Activated naive CD4-positive, alpha-beta T cell treated with anti-CD3 and anti-CD28 coated beads for 36 hours (primary cell): ENCODE results near the gene CNR2. TPM values are rescaled to one million over a fixed set of nuclear protein-coding genes. Genes with fewer than 3 reads are reported as not detected.

ENCODE experiments used
- CTCF ChIA-PET: fragments of 350-600 bp; sonication (Branson Sonifier 250); formaldehyde crosslinking; loops from one replicate; lab custom pipeline; 2021; ENCODE audit warnings: antibody characterized with exemption; lab: Charles Lee
- DNase-seq: peaks from one replicate; pipeline ENCODE4 v3.0.0-alpha.2; 2020
- H3K27ac Mint-ChIP-seq: one replicate; pipeline ENCODE4 v1.8.0; 2021; ENCODE audit warnings: mild to moderate bottlenecking, mixed read lengths
- H3K27me3 Mint-ChIP-seq: one replicate; pipeline ENCODE4 v1.8.0; 2021; ENCODE audit warnings: low read depth, mixed read lengths
- H3K36me3 Mint-ChIP-seq: one replicate; pipeline ENCODE4 v1.8.0; 2021; ENCODE audit warnings: low read depth, mixed read lengths
- H3K4me1 Mint-ChIP-seq: one replicate; pipeline ENCODE4 v1.8.0; 2021; ENCODE audit warnings: low read depth, mixed read lengths
- H3K4me3 Mint-ChIP-seq: one replicate; pipeline ENCODE4 v1.8.0; 2021; ENCODE audit warnings: mild to moderate bottlenecking, moderate library complexity, mixed read lengths
- H3K9me3 Mint-ChIP-seq: one replicate; pipeline ENCODE4 v1.8.0; 2021; ENCODE audit warnings: mixed read lengths
- intact Hi-C: fragments of 100-400 bp; cut with micrococcal nuclease; formaldehyde crosslinking; loops from one replicate; pipeline ENCODE4 v1.15.1; 2023
- total RNA-seq, 2 experiments: library from RNA; stranded (reverse); gene quantifications; one replicate each; pipeline ENCODE4 v1.2.3, GENCODE V29; 2021

Gene CNR2
- total RNA-seq, 2 experiments from 2014 or later: not detected

GRCh38 chr1:23899070-23899469, 14.1 kb downstream of the CNR2 start:
- H3K27ac Mint-ChIP-seq: no peak overlapping the region
- no peaks in the 10 kb centered on the region for H3K27me3 Mint-ChIP-seq
- H3K9me3 Mint-ChIP-seq: no peaks in the 10 kb centered on the region
- no peak for DNase-seq
- CTCF ChIA-PET: no interaction called here
- peaks cover 17% of the 10 kb centered on the region for H3K4me1 Mint-ChIP-seq
- intact Hi-C loops: no loop called here
- no peak overlapping the region for H3K4me3 Mint-ChIP-seq
- H3K36me3 Mint-ChIP-seq: no peaks in the 10 kb centered on the region

- no peak overlapping the region for H3K4me3 Mint-ChIP-seq
- H3K27me3 Mint-ChIP-seq: no peaks in the 10 kb centered on the region
- CTCF ChIA-PET: interaction anchor here (0.6 kb wide), 2 partner anchors 171 to 813 kb away, joined by 4 to 5 read pairs; no protein-coding TSS in a partner anchor
- no peak for DNase-seq
- H3K4me1 Mint-ChIP-seq: peaks cover 14% of the 10 kb centered on the region
- H3K9me3 Mint-ChIP-seq: no peaks in the 10 kb centered on the region
- intact Hi-C loops: no loop called here
- H3K36me3 Mint-ChIP-seq: no peaks in the 10 kb centered on the region
- no peak overlapping the region for H3K27ac Mint-ChIP-seq
These were observed 16.1 kb downstream of the CNR2 start for GRCh38 chr1:23897083-23897482.

DNA sequence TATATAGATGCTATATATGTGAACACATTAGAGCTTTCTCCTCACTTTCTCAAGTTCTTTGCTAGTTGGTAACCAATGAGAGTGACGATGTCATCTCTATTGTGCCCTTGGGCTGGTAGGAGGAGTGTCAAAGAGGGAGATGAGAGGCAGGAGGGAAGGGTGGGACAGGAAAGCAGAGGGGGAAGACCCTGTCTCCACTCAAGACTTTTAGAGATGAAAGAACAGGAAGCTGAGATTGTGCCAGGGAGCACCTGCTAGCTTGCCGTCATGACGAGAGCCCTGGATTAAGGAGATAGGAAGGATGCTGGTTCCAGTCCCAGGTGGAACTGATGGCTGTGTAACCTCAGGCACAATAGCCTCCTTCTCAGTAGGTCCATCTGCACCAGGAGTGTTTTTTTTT, 16.7 kb downstream of the CNR2 start:
- H3K27ac Mint-ChIP-seq: no peak overlapping the region
- peaks cover 14% of the 10 kb centered on the region for H3K4me1 Mint-ChIP-seq

GRCh38 chr1:23895993-23896392, 17.2 kb downstream of the CNR2 start:
- Mint-ChIP-seq H3K27me3 (no peaks in the 10 kb centered on the region), H3K27ac (no peak overlapping the region), H3K36me3 (no peaks in the 10 kb centered on the region), H3K4me3 (no peak overlapping the region), H3K9me3 (no peaks in the 10 kb centered on the region), H3K4me1 (peaks cover 14% of the 10 kb centered on the region)
- intact Hi-C loops: no loop called here
- CTCF ChIA-PET: no interaction called here
- no peak for DNase-seq

More for the DNA sequence above, 16.7 kb downstream of the CNR2 start:
- Mint-ChIP-seq H3K9me3 (no peaks in the 10 kb centered on the region), H3K4me3 (no peak overlapping the region), H3K27me3 (no peaks in the 10 kb centered on the region), H3K36me3 (no peaks in the 10 kb centered on the region)
- intact Hi-C loops: no loop called here
- CTCF ChIA-PET: interaction anchor here (0.6 kb wide), 1 partner anchor 170 kb away, joined by 5 read pairs; no protein-coding TSS in a partner anchor
- DNase-seq: peak; percentile 47

GRCh38 chr1:23895082-23895481, 18.1 kb downstream of the CNR2 start:
- no peak for DNase-seq
- Mint-ChIP-seq H3K27me3 (no peaks in the 10 kb centered on the region), H3K4me1 (peaks cover 14% of the 10 kb centered on the region), H3K36me3 (no peaks in the 10 kb centered on the region), H3K9me3 (no peaks in the 10 kb centered on the region), H3K4me3 (no peak overlapping the region), H3K27ac (no peak overlapping the region)
- intact Hi-C loops: no loop called here
- CTCF ChIA-PET: no interaction called here

DNA sequence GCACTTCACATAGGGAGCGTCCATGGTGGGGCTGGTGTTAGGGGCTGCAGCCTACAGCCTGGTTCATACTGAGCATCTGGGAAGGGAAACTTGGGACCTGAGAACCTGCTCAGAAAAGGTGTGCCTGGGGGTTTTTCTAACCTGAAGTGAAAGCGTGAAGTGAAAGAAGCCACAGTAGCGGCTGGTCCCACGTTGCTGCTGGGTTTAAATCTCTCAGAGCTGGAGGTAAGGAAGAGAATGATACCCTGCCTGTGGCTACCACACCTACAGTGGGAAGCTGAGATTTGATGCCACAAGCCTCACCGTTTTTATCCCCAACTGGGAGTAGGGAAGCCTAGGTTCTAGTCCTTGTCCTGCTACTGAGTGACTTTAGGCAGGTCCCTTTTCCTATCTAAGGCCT, 24.1 kb downstream of the CNR2 start:
- no peak for DNase-seq
- no peaks in the 10 kb centered on the region for H3K4me1 Mint-ChIP-seq
- H3K36me3 Mint-ChIP-seq: no peaks in the 10 kb centered on the region
- H3K27me3 Mint-ChIP-seq: no peaks in the 10 kb centered on the region
- intact Hi-C loops: no loop called here
- H3K9me3 Mint-ChIP-seq: no peaks in the 10 kb centered on the region
- CTCF ChIA-PET: no interaction called here
- no peak overlapping the region for H3K4me3 Mint-ChIP-seq
- no peak overlapping the region for H3K27ac Mint-ChIP-seq

DNA sequence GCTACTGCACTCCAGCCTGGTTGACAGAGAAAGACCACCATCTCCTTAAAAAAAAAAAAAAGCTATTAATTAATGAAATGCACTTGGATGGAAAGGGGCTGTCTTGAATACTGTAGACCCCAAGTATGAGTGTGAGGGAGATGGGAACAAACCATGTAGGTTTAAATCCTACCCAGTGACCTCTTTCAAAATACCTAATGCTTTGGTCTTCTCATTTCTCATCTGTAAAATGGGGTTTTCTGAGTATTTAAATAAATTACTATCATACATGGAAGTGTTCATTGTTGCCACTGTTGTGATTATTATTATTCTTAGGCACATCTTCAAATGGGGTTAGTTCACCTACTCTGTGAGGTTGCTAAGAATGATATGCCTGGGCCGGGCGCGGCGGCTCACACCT, 27.9 kb downstream of the CNR2 start:
- Mint-ChIP-seq H3K36me3 (no peaks in the 10 kb centered on the region), H3K9me3 (no peaks in the 10 kb centered on the region), H3K27ac (no peak overlapping the region), H3K4me1 (no peaks in the 10 kb centered on the region), H3K4me3 (no peak overlapping the region), H3K27me3 (no peaks in the 10 kb centered on the region)
- CTCF ChIA-PET: no interaction called here
- intact Hi-C loops: no loop called here
- DNase-seq: no peak

DNA sequence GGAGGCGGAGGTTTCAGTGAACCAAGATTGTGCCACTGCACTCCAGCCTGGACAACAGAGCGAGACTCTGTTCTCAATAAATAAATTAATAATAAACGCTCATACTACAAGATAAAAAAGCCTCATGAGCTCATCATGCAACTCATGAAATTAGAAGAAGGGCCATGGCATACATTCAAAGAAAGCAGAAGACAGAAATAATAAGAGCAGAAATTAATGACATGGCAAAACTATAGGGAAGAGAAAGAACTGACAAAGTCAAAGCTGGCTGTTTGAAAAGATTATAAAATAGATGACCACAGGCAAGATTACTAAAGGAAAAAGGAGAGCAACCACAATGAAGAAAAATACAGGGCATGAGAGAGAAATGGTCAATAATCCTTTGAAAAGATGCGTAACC, 30.4 kb downstream of the CNR2 start:
- no peak for DNase-seq
- Mint-ChIP-seq H3K27ac (no peak overlapping the region), H3K9me3 (peaks cover 19% of the 10 kb centered on the region), H3K4me1 (no peaks in the 10 kb centered on the region), H3K36me3 (peaks cover 4% of the 10 kb centered on the region), H3K4me3 (no peak overlapping the region), H3K27me3 (no peaks in the 10 kb centered on the region)
- CTCF ChIA-PET: no interaction called here
- intact Hi-C loops: no loop called here

DNA sequence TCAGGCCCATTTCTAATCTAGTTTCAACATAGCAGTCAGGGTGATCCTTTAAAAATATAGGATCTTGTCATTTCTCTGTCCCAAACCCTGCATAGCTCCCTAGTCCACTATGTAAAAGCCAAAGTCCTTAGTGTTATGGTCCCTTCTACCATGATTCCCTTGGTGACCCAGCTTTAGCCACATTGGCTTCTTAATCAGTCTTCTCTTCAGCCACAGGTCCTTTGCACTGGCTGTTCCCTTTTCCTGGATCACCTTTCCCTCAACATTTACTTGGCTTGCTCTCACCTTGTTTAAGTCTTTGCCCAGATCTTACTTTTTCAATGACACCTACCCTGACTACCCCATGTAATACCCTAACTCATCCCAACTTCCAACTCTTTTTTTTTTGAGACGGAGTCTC, 33.4 kb downstream of the CNR2 start:
- no peak overlapping the region for H3K27ac Mint-ChIP-seq
- CTCF ChIA-PET: no interaction called here
- no peaks in the 10 kb centered on the region for H3K27me3 Mint-ChIP-seq
- intact Hi-C loops: no loop called here
- peaks cover 4% of the 10 kb centered on the region for H3K36me3 Mint-ChIP-seq
- H3K9me3 Mint-ChIP-seq: peaks cover 27% of the 10 kb centered on the region
- no peaks in the 10 kb centered on the region for H3K4me1 Mint-ChIP-seq
- DNase-seq: no peak
- H3K4me3 Mint-ChIP-seq: no peak overlapping the region

GRCh38 chr1:23878668-23879067, 34.5 kb downstream of the CNR2 start:
- Mint-ChIP-seq H3K4me1 (no peaks in the 10 kb centered on the region), H3K4me3 (no peak overlapping the region), H3K36me3 (peaks cover 4% of the 10 kb centered on the region), H3K27me3 (no peaks in the 10 kb centered on the region), H3K27ac (no peak overlapping the region), H3K9me3 (peaks cover 27% of the 10 kb centered on the region)
- DNase-seq: no peak
- CTCF ChIA-PET: no interaction called here
- intact Hi-C loops: no loop called here

- no peak for DNase-seq
- no peak overlapping the region for H3K4me3 Mint-ChIP-seq
- peaks cover 27% of the 10 kb centered on the region for H3K9me3 Mint-ChIP-seq
- intact Hi-C loops: no loop called here
- H3K4me1 Mint-ChIP-seq: no peaks in the 10 kb centered on the region
- H3K27ac Mint-ChIP-seq: no peak overlapping the region
- peaks cover 4% of the 10 kb centered on the region for H3K36me3 Mint-ChIP-seq
- CTCF ChIA-PET: no interaction called here
- H3K27me3 Mint-ChIP-seq: no peaks in the 10 kb centered on the region
These were observed 37.8 kb downstream of the CNR2 start for GRCh38 chr1:23875382-23875781.

DNA sequence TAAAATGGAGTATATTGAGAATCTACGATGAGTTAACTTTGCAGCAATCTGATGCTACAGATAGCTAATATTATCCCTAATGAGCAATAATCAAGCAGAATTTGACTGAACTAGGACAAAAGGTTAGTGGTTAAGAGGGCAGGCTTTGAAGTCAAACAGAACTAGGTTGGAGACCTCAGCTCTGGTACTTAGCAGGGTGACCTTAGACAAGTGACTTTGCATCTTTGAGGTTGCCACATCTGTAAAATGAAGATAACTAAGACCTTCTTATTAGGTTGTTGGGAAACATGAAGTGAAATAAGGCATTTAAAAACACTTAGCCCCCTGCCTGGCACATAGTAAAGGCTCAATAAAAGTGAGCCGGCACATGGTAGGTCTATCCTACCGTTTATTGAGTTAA, 40.7 kb downstream of the CNR2 start:
- no peak for DNase-seq
- Mint-ChIP-seq H3K9me3 (peaks cover 4% of the 10 kb centered on the region), H3K27ac (no peak overlapping the region), H3K4me1 (peaks cover 10% of the 10 kb centered on the region), H3K4me3 (no peak overlapping the region), H3K36me3 (no peaks in the 10 kb centered on the region), H3K27me3 (no peaks in the 10 kb centered on the region)
- CTCF ChIA-PET: no interaction called here
- intact Hi-C loops: no loop called here

DNA sequence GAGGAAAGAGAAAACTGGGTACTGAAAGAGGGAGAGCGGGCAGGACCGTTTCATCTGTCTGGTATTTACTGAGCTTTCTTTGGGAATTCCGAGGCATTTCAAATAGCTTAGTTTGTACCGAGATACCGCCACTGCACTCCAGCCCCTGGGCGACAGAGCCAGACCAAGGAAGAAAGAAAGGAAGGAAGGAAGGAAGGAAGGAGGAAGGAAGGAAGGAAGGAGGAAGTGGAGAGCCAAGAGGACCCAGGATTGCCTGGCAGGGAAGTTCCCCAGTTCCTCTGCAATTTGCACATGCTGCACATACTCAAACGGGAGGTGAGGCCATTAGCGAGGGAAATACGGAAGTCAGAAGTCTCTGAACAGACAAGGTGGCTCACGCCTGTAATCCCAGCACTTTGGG, 44.1 kb downstream of the CNR2 start:
- H3K27me3 Mint-ChIP-seq: no peaks in the 10 kb centered on the region
- CTCF ChIA-PET: interaction anchor here (1.1 to 2.3 kb wide), 5 partner anchors 41 to 229 kb away, joined by 3 to 20 read pairs (median 3); partner anchors contain the start of gene HMGCL
- peaks cover 4% of the 10 kb centered on the region for H3K36me3 Mint-ChIP-seq
- intact Hi-C loops: loop anchor here (2.0 to 5.0 kb wide), 3 partner anchors 48 to 502 kb away; partner anchors contain the start of genes GALE and ZNF436
- peaks cover 18% of the 10 kb centered on the region for H3K4me1 Mint-ChIP-seq
- H3K27ac Mint-ChIP-seq: no peak overlapping the region
- DNase-seq: no peak
- H3K4me3 Mint-ChIP-seq: peak overlapping the region; percentile 79
- no peaks in the 10 kb centered on the region for H3K9me3 Mint-ChIP-seq
